SU-DHL-6 (cell line): ENCODE results near the gene SERPINA12.

Experiments
- EZH2phosphoT487 ChIP-seq: fragments of 200-600 bp; sonication (generic), shearing (Covaris generic); conservative IDR thresholded peaks from 2 replicates; pipeline ENCODE4 v1.6.1; 2018; ENCODE audit warnings: mild to moderate bottlenecking, antibody characterized with exemption, low read length, moderate library complexity, mixed read lengths
- TF ChIP-seq, protein P1 (sequence below): fragments of 200-600 bp; sonication (generic); IDR thresholded peaks from one replicate; pipeline ENCODE4 v1.5.1; 2017; ENCODE audit warnings: antibody characterized with exemption, mild to moderate bottlenecking, low read length, moderate library complexity; ENCODE audit not compliant: insufficient read depth, poor library complexity, severe bottlenecking

DNA sequence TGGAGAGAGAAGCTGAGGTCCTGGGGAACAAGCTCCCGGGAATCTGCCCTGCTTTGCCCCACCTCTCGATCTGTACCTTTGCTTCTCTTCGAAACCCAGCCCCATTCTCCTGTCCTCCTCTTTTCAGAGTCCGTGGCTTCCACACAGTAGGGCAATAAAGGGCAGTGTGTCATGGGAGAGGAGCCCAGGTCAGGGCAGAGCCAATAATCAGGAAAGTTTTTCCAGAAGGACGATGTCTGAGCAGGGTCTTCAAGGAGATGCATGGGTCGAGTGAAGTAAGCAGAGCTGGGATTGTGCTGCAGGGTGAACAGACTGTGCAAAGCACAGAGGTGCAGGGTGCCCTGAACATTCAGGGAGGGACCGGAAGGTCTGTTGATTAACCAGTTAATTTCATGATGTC, 29.9 kb upstream of the SERPINA12 start:
- TF ChIP-seq, protein P1, sequence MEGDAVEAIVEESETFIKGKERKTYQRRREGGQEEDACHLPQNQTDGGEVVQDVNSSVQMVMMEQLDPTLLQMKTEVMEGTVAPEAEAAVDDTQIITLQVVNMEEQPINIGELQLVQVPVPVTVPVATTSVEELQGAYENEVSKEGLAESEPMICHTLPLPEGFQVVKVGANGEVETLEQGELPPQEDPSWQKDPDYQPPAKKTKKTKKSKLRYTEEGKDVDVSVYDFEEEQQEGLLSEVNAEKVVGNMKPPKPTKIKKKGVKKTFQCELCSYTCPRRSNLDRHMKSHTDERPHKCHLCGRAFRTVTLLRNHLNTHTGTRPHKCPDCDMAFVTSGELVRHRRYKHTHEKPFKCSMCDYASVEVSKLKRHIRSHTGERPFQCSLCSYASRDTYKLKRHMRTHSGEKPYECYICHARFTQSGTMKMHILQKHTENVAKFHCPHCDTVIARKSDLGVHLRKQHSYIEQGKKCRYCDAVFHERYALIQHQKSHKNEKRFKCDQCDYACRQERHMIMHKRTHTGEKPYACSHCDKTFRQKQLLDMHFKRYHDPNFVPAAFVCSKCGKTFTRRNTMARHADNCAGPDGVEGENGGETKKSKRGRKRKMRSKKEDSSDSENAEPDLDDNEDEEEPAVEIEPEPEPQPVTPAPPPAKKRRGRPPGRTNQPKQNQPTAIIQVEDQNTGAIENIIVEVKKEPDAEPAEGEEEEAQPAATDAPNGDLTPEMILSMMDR, result no peak
- no peak for TF ChIP-seq EZH2phosphoT487
